K562 (cell line): ENCODE measurements around the gene TUBGCP5. TPM values are rescaled to one million over a fixed set of nuclear protein-coding genes. Genes with fewer than 3 reads are reported as not detected.

Experiments
- ATAC-seq: fragments of 200-7000 bp; cut with Tn5 transposase; 3 replicates; pipeline ENCODE4 v1.9.1; 2020; ENCODE audit warnings: moderate library complexity
- BruUV-seq: library from RNA; stranded (reverse); fragments of 400-500 nt; replicated peaks from 2 replicates; lab custom pipeline; 2021; lab: Mats Ljungman, UMichigan
- CTCF ChIA-PET: fragments of 300-600 bp; formaldehyde crosslinking; extraction: SDS; loops from one replicate; lab custom pipeline; 2021; ENCODE audit warnings: low intra/inter-chr PET ratio; lab: Yijun Ruan, JAX
- POLR2A ChIA-PET: fragments of 300-600, 350-650 bp; sonication (Branson Sonifier 250); formaldehyde crosslinking; extraction: SDS; loops from one replicate; lab custom pipeline; 2021; ENCODE audit warnings: antibody characterized with exemption, inconsistent platforms; lab: Yijun Ruan, JAX
- DNase-seq, 4 experiments: peaks; one replicate each; pipeline versions ENCODE4 v3.0.0 to v3.0.0-alpha.2; 2011 to 2018; ENCODE audit warnings: low spot score in 3 of 4, mixed read lengths in 3 of 4; ENCODE audit errors: extremely low read depth in 1 of 4
- FAIRE-seq: peaks from 2 replicates; lab custom pipeline; 2011; peaks lifted over from hg19 to GRCh38; lab: Jason Lieb, UNC
- H2AFZ ChIP-seq: 2 replicates; pipeline ENCODE4 v1.6.0; 2011; ENCODE audit warnings: low read depth, low read length, control low read depth, inconsistent platforms
- H3K27ac ChIP-seq: fragments of 200-600 bp; 3 replicates; pipeline ENCODE4 v1.8.0; 2011; ENCODE audit warnings: low read depth, mild to moderate bottlenecking, control low read depth, inconsistent platforms, low read length, moderate library complexity, mixed read lengths; ENCODE audit errors: extremely low read depth
- H3K27me3 ChIP-seq, 2 experiments: fragments of 300-600 bp in 1 of 2; 2 replicates in 1 of 2; 3 replicates in 1 of 2; pipeline versions ENCODE4 v1.6.0 to v1.8.0; 2011; ENCODE audit warnings: inconsistent platforms in 2 of 2, low read length in 2 of 2, mild to moderate bottlenecking in 1 of 2, mixed read lengths in 1 of 2, moderate library complexity in 1 of 2; ENCODE audit not compliant: control insufficient read depth in 2 of 2, insufficient read depth in 2 of 2
- H3K36me3 ChIP-seq: fragments of 300-600 bp; 3 replicates; pipeline ENCODE4 v1.8.0; 2011; ENCODE audit warnings: mild to moderate bottlenecking, low read length, inconsistent platforms; ENCODE audit not compliant: control insufficient read depth, insufficient read depth
- H3K4me1 ChIP-seq, 2 experiments: fragments of 200-600 bp in 1 of 2; replicated peaks in 1 of 2; 2 replicates in 1 of 2; 3 replicates in 1 of 2; pipeline versions ENCODE4 v1.5.1 to v1.8.0; 2011; ENCODE audit warnings: inconsistent platforms in 2 of 2, low read length in 2 of 2, mild to moderate bottlenecking in 1 of 2, mixed read lengths in 1 of 2, moderate library complexity in 1 of 2; ENCODE audit not compliant: control insufficient read depth in 2 of 2, insufficient read depth in 2 of 2
- H3K4me2 ChIP-seq: 2 replicates; pipeline ENCODE4 v1.6.1; 2011; ENCODE audit warnings: low read length, control low read depth, inconsistent platforms, mixed read lengths; ENCODE audit not compliant: insufficient read depth
- H3K4me3 ChIP-seq: fragments of 200-600 bp; sonication (generic), shearing (Covaris generic); 2 replicates; pipeline ENCODE4 v1.5.1; 2016; ENCODE audit warnings: control low read depth, inconsistent platforms
- H3K79me2 ChIP-seq: fragments of 200-600 bp; 3 replicates; pipeline ENCODE4 v1.8.0; 2011; ENCODE audit warnings: low read length, inconsistent platforms; ENCODE audit not compliant: control insufficient read depth, insufficient read depth
- H3K9ac ChIP-seq, 2 experiments: 2 replicates each; pipeline versions ENCODE4 v1.6.0 to v1.6.1; 2011; ENCODE audit warnings: low read depth in 2 of 2, low read length in 2 of 2, control low read depth in 1 of 2, inconsistent platforms in 1 of 2, mild to moderate bottlenecking in 1 of 2, mixed read lengths in 1 of 2; ENCODE audit not compliant: insufficient read depth in 1 of 2
- H3K9me1 ChIP-seq: one replicate; pipeline ENCODE4 v1.6.0; 2011; ENCODE audit warnings: inconsistent platforms, mild to moderate bottlenecking, low read length, moderate library complexity; ENCODE audit not compliant: control insufficient read depth, insufficient read depth
- H3K9me3 ChIP-seq: replicated peaks from 2 replicates; pipeline ENCODE4 v1.5.1; 2011; ENCODE audit warnings: low read depth, low read length, inconsistent platforms; ENCODE audit not compliant: control insufficient read depth, insufficient read depth
- H4K20me1 ChIP-seq: replicated peaks from 2 replicates; pipeline ENCODE4 v1.6.1; 2011; ENCODE audit warnings: low read length, inconsistent platforms, mixed read lengths; ENCODE audit not compliant: control insufficient read depth, insufficient read depth
- CTCF ChIP-seq, 3 experiments: IDR thresholded peaks in 2 of 3; conservative IDR thresholded peaks in 1 of 3; 2 replicates each; pipeline ENCODE4 v1.5.1; 2011 to 2012; ENCODE audit warnings: low read length in 3 of 3, mild to moderate bottlenecking in 3 of 3, control low read depth in 2 of 3, improper control_type of control experiment in 1 of 3, inconsistent platforms in 1 of 3, low read depth in 1 of 3, mixed read lengths in 1 of 3, moderate library complexity in 1 of 3; ENCODE audit not compliant: insufficient read depth in 2 of 3
- DACH1 ChIP-seq: fragments of 450-650 bp; IDR thresholded peaks from 2 replicates; pipeline ENCODE4 v1.6.1; 2018; ENCODE audit not compliant: partially characterized antibody
- ETV6 ChIP-seq, 3 experiments: fragments of 150-350 bp in 1 of 3; sonication (generic) in 1 of 3; formaldehyde crosslinking in 1 of 3; IDR thresholded peaks; 2 replicates each; pipeline versions ENCODE4 v1.6.1 to v1.8.0; 2014 to 2022; ENCODE audit warnings: borderline replicate concordance in 2 of 3, low read depth in 2 of 3, antibody characterized with exemption in 1 of 3, low read length in 1 of 3, mild to moderate bottlenecking in 1 of 3, missing genetic modification reagents in 1 of 3
- HMGN3 ChIP-seq: IDR thresholded peaks from 2 replicates; pipeline ENCODE4 v1.6.1; 2011; ENCODE audit warnings: borderline replicate concordance, low read depth, mild to moderate bottlenecking, mixed read lengths, low read length; ENCODE audit not compliant: insufficient read length; ENCODE audit errors: extremely low read depth
- MAFG ChIP-seq: fragments of 450-650 bp; conservative IDR thresholded peaks from 2 replicates; pipeline ENCODE4 v1.6.1; 2016; ENCODE audit warnings: missing genetic modification characterization, missing compliant biosample characterization
- MEIS2 ChIP-seq: fragments of 450-650 bp; IDR thresholded peaks from 2 replicates; pipeline ENCODE4 v1.6.1; 2014; ENCODE audit warnings: mild to moderate bottlenecking; ENCODE audit not compliant: partially characterized antibody
- NR4A1 ChIP-seq, 2 experiments: fragments of 250-450 bp in 1 of 2; fragments of 450-650 bp in 1 of 2; sonication (Bioruptor Pico) in 1 of 2; IDR thresholded peaks; 2 replicates each; pipeline versions ENCODE4 v1.4.0 to v1.6.1; 2016 to 2020; ENCODE audit warnings: mild to moderate bottlenecking in 2 of 2, missing compliant biosample characterization in 1 of 2, missing genetic modification characterization in 1 of 2, moderate library complexity in 1 of 2
- PCBP1 ChIP-seq: fragments of 200-400 bp; formaldehyde crosslinking; IDR thresholded peaks from 2 replicates; pipeline ENCODE4 v1.6.1; 2018; ENCODE audit warnings: mild to moderate bottlenecking, low read depth, low read length; ENCODE audit not compliant: poor library complexity, severe bottlenecking
- TEAD4 ChIP-seq, 2 experiments: sonication (generic) in 1 of 2; formaldehyde crosslinking in 1 of 2; IDR thresholded peaks; 2 replicates each; pipeline versions ENCODE4 v1.6.1 to v1.8.0; 2012 to 2022; ENCODE audit warnings: borderline replicate concordance in 1 of 2, inconsistent platforms in 1 of 2, low read length in 1 of 2, mild to moderate bottlenecking in 1 of 2, missing genetic modification reagents in 1 of 2
- YY1 ChIP-seq, 3 experiments: IDR thresholded peaks; 2 replicates each; pipeline ENCODE4 v1.6.1; 2011; ENCODE audit warnings: low read length in 2 of 3, mild to moderate bottlenecking in 2 of 3, moderate library complexity in 2 of 3, borderline replicate concordance in 1 of 3, control low read depth in 1 of 3, low read depth in 1 of 3; ENCODE audit not compliant: insufficient read depth in 3 of 3, insufficient replicate concordance in 2 of 3, control insufficient read depth in 1 of 3, insufficient read length in 1 of 3; ENCODE audit errors: extremely low read depth in 1 of 3
- ZNF263 ChIP-seq: sonication (generic); formaldehyde crosslinking; IDR thresholded peaks from 2 replicates; pipeline ENCODE4 v1.8.0; 2022; ENCODE audit warnings: mild to moderate bottlenecking, missing genetic modification reagents, borderline replicate concordance
- ZNF282 ChIP-seq: sonication (generic); formaldehyde crosslinking; IDR thresholded peaks from 2 replicates; pipeline ENCODE4 v1.8.1; 2023; ENCODE audit warnings: missing genetic modification reagents
- WGBS: fragments of 100-300 bp; shearing (Covaris generic); methylation state at CpG from one replicate; pipeline ENCODE4 v1.1.6; 2016; ENCODE audit warnings: low coverage, mixed read lengths; ENCODE audit not compliant: insufficient coverage; ENCODE audit errors: missing lambda C conversion rate; 5-methylcytosine and 5-hydroxymethylcytosine counted together
- in situ Hi-C: fragments of 300-500 bp; cut with MboI; formaldehyde crosslinking; loops from 4 replicates; pipeline ENCODE4 v1.15.0; 2018; ENCODE audit warnings: inconsistent platforms, mixed read lengths
- intact Hi-C: fragments of 100-400 bp; cut with micrococcal nuclease; formaldehyde crosslinking; loops from 2 replicates; pipeline ENCODE4 v1.14.2; 2022
- polyA plus RNA-seq, 8 experiments: library from polyadenylated mRNA; depleted of rRNA in 4 of 8; stranded (reverse) in 5 of 8; unstranded in 3 of 8; fragments of >200 nt; fragmentation: Nextera tagmentation in 2 of 8; fragmentation: Illumina TruSeq in 1 of 8; extraction: Ambion mirVana in 2 of 8; extraction: Trizol in 1 of 8; gene quantifications; 2 replicates each; pipeline versions ENCODE4 v1.2.1 to v1.2.3, GENCODE V29; 2011 to 2014; ENCODE audit warnings: inconsistent platforms in 1 of 8, missing spikeins in 1 of 8
- total RNA-seq, 7 experiments: library from RNA; depleted of rRNA in 6 of 7; stranded (reverse); fragments of >200 nt in 6 of 7; fragmentation: Illumina TruSeq in 2 of 7; extraction: Trizol in 2 of 7; gene quantifications; 2 replicates each; pipeline versions ENCODE4 v1.2.1 to v1.2.3, GENCODE V29; 2011 to 2021; ENCODE audit warnings: low replicate concordance in 1 of 7
- TF ChIP-seq, protein P1 (sequence below): fragments of 450-650 bp; IDR thresholded peaks from 2 replicates; pipeline ENCODE4 v1.6.1; 2018; ENCODE audit not compliant: partially characterized antibody

Gene TUBGCP5
- total and polyA plus RNA-seq, 9 of the 15 experiments (the other 6 are each of a cell fraction or from before 2014, with no cell fraction given), result 5.8 to 33.9 (median 23.2) TPM

GRCh38 chr15:23035964-23036566, 3.3 kb downstream of the TUBGCP5 start:
- Histone ChIP-seq H3K36me3 (peaks cover 46% of the 10 kb centered on the region; the same call in 2 of the 3 replicates), H3K27ac (no peak overlapping the region), H3K27me3 (no peaks in the 10 kb centered on the region), H3K9me1 (no peaks in the 10 kb centered on the region), H3K4me2 (no peak overlapping the region), H2AFZ (peak overlapping the region; percentile 7; the same call in 1 of the 2 replicates), H3K4me1 (peaks cover 3 to 6% of the 10 kb centered on the region in 2 experiments; a peak in 4 of 5 replicates), H3K9ac (peak overlapping the region in 1 of 2 experiments; percentile 8; a peak in 1 of 4 replicates), H3K4me3 (no peak overlapping the region), H3K79me2 (peaks cover 18% of the 10 kb centered on the region), H3K9me3 (no peaks in the 10 kb centered on the region), H4K20me1 (no peaks in the 10 kb centered on the region)
- intact Hi-C loops (loop anchor here (5.0 kb wide), 1 partner anchor 46 kb away; no protein-coding TSS in a partner anchor), in situ Hi-C loops (no loop called here)
- no peak for FAIRE-seq
- no TSS peak for BruUV-seq
- ATAC-seq, result peak; percentile 53
- POLR2A ChIA-PET, result interaction anchor here (0.9 to 1.7 kb wide), 4 partner anchors 9 to 14 kb away, joined by 3 to 6 read pairs (median 4); no protein-coding TSS in a partner anchor
- WGBS, result 25% methylated on average over 5 of the region's 5 CpGs
- DNase-seq, result peak; percentile 68 to 80 (median 72)
- CTCF ChIA-PET, result no interaction called here
- TF ChIP-seq YY1 (IDR thresholded peaks at IDR 0.05; ENCODE audit: borderline replicate concordance in 1 of 3, control insufficient read depth in 1 of 3, extremely low read depth in 1 of 3, insufficient read depth in 3 of 3, insufficient read length in 1 of 3, insufficient replicate concordance in 2 of 3, low read depth in 1 of 3, low read length in 2 of 3) (peak in 1 of 3 experiments; percentile 57), PCBP1 (no peak), TEAD4 (IDR thresholded peaks at IDR 0.05; ENCODE audit: low read length) (no peak), TEAD4 (CRISPR knock-in tag; IDR thresholded peaks at IDR 0.05; ENCODE audit: borderline replicate concordance) (no peak), NR4A1 (CRISPR knock-in tag; IDR thresholded peaks at IDR 0.05) (no peak), NR4A1 (tag; IDR thresholded peaks at IDR 0.05) (no peak), ZNF263 (CRISPR knock-in tag) (no peak), ETV6 (IDR thresholded peaks at IDR 0.05; ENCODE audit: borderline replicate concordance in 1 of 2, low read depth in 2 of 2, low read length in 1 of 2) (no peak), ETV6 (CRISPR knock-in tag; IDR thresholded peaks at IDR 0.05; ENCODE audit: borderline replicate concordance) (no peak), CTCF (IDR thresholded peaks at IDR 0.05 in 2 of 3, conservative IDR thresholded peaks at IDR 0.05 in 1 of 3; ENCODE audit: insufficient read depth in 2 of 3, low read depth in 1 of 3, low read length in 3 of 3) (peak; percentile 71 to 91 (median 72)), MAFG (tag) (no peak), ZNF282 (CRISPR knock-in tag) (no peak), MEIS2 (no peak), DACH1 (peak; percentile 52), HMGN3 (no peak)
- TF ChIP-seq, protein P1, sequence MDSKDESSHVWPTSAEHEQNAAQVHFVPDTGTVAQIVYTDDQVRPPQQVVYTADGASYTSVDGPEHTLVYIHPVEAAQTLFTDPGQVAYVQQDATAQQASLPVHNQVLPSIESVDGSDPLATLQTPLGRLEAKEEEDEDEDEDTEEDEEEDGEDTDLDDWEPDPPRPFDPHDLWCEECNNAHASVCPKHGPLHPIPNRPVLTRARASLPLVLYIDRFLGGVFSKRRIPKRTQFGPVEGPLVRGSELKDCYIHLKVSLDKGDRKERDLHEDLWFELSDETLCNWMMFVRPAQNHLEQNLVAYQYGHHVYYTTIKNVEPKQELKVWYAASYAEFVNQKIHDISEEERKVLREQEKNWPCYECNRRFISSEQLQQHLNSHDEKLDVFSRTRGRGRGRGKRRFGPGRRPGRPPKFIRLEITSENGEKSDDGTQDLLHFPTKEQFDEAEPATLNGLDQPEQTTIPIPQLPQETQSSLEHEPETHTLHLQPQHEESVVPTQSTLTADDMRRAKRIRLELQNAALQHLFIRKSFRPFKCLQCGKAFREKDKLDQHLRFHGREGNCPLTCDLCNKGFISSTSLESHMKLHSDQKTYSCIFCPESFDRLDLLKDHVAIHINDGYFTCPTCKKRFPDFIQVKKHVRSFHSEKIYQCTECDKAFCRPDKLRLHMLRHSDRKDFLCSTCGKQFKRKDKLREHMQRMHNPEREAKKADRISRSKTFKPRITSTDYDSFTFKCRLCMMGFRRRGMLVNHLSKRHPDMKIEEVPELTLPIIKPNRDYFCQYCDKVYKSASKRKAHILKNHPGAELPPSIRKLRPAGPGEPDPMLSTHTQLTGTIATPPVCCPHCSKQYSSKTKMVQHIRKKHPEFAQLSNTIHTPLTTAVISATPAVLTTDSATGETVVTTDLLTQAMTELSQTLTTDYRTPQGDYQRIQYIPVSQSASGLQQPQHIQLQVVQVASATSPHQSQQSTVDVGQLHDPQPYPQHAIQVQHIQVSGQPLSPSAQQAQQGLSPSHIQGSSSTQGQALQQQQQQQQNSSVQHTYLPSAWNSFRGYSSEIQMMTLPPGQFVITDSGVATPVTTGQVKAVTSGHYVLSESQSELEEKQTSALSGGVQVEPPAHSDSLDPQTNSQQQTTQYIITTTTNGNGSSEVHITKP, result no peak
